RKO (cell line): ENCODE results near the gene C8A.

Experiments used
- DNase-seq: peaks from one replicate; pipeline ENCODE4 v3.0.0-alpha.2; 2016; ENCODE audit warnings: low spot score

C8A gene

DNA sequence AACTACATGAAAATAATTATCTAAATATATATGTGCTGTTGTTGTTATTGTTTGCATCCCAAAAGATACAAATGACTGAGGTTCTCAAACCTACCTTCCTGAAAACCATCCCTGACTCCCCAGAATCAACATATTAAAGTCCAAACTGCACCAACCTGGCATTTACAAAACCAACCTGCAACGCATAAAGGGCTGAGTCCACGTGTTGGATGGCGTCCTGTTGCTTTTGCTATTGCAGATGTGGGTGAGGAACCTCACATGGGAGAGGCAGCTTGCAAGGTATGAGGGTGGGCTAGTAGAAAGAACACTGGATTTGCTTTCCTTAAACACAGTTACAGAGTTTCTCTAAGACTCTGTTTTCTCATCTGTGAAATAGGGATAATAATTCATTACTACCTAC, 112.8 kb downstream of the C8A start:
- DNase-seq, result no peak
